Urinary bladder (tissue), 4 donors: ENCODE measurements around the gene CEP57. TPM values are rescaled to one million over a fixed set of nuclear protein-coding genes. Genes with fewer than 3 reads are reported as not detected.
"Not testable (repeated sequence)": the region's sequence is repeated elsewhere in the genome, so short reads cannot be mapped to it uniquely, and the experiment has no call there.

Experiments used
- DNase-seq: peaks from one replicate; pipeline ENCODE4 v3.0.0-alpha.2; 2015; ENCODE audit errors: extremely low spot score
- H3K27ac ChIP-seq: one replicate; pipeline ENCODE4 v1.5.1; 2013; ENCODE audit warnings: low read depth, mild to moderate bottlenecking, moderate library complexity
- H3K36me3 ChIP-seq: one replicate; pipeline ENCODE4 v1.6.1; 2013; ENCODE audit warnings: mild to moderate bottlenecking, moderate library complexity; ENCODE audit not compliant: insufficient read depth
- H3K4me1 ChIP-seq: one replicate; pipeline ENCODE4 v1.6.1; 2013; ENCODE audit warnings: mild to moderate bottlenecking, moderate library complexity; ENCODE audit not compliant: insufficient read depth
- H3K4me3 ChIP-seq: one replicate; pipeline ENCODE4 v1.5.1; 2013; ENCODE audit warnings: low read depth, low read length
- WGBS: extraction: QIAGEN DNeasy Blood & Tissue Kit; methylation state at CpG from one replicate; pipeline ENCODE4 v1.1.7; 2013; 5-methylcytosine and 5-hydroxymethylcytosine counted together
- polyA plus RNA-seq: library from polyadenylated mRNA; stranded (reverse); fragments of 200-250 nt; gene quantifications from one replicate; pipeline ENCODE4 v1.2.3, GENCODE V29; 2013
- total RNA-seq: library from RNA; depleted of rRNA; stranded (reverse); fragments of >200 nt; gene quantifications from one replicate; pipeline ENCODE4 v1.2.3, GENCODE V29; 2014
- donor health status: healthy with polysubstance abuse.
- donor health status: healthy.

Gene CEP57
- total and polyA plus RNA-seq, 2 donors: 21.5 to 106 TPM

DNA sequence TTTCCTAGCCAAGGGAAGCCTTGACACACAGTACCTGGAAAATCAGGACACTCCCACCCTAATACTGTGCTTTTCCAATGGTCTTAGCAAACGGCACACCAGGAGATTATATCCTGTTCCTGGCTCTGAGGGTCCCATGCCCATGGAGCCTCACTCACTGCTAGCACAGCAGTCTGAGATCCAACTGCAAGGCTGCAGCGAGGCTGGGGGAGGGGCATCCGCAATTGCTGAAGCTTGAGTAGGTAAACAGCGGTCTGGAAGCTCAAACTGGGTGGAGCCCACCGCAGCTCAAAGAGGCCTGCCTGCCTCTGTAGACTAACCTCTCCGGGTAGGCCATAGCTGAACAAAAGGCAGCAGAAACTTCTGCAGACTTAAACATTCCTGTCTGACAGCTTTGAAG lies 16.2 kb downstream of the CEP57 start:
- H3K27ac ChIP-seq, H3K36me3 ChIP-seq, H3K4me1 ChIP-seq, H3K4me3 ChIP-seq, DNase-seq: not testable (repeated sequence)
- WGBS: 97% methylated on average over 6 of the region's 6 CpGs

DNA sequence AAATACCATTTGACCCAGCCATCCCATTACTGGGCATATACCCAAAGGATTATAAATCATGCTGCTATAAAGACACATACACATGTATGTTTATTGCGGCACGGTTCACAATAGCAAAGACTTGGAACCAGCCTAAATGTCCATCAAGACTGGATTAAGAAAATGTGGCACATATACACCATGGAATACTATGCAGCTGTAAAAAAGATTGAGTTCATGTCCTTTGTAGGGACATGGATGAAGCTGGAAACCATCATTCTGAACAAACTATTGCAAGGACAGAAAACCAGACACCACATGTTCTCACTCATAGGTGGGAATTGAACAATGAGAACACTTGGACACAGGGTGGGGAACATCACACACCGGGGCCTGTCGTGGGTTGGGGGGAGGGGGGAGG lies 20.8 kb downstream of the CEP57 start:
- H3K36me3 ChIP-seq, H3K27ac ChIP-seq, H3K4me3 ChIP-seq, DNase-seq, H3K4me1 ChIP-seq: not testable (repeated sequence)
- 93% methylated on average over 4 of the region's 4 CpGs for WGBS

DNA sequence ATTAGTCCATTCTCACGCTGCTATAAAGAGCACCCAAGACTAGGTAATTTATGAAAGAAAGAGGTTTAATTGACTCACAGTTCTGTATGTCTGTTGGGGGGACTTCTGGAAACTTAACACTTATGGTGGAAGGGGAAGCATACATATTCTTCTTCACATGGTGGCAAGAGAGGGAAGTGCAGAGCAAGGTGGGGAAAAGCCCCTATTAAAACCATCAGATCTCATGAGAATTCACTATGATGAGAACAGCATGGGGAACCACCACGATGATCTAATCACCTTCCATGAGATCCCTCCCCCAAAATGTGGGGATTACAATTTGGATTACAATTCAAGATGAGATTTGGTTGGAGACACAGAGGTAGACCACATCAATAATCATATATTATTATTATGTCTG lies 25.7 kb downstream of the CEP57 start:
- no peaks in the 10 kb centered on the region for H3K4me1 ChIP-seq
- 96% methylated on average over 2 of the region's 2 CpGs for WGBS
- DNase-seq: no peak
- H3K36me3 ChIP-seq: peaks cover 3% of the 10 kb centered on the region
- H3K27ac ChIP-seq: no peak overlapping the region
- H3K4me3 ChIP-seq: no peak overlapping the region

DNA sequence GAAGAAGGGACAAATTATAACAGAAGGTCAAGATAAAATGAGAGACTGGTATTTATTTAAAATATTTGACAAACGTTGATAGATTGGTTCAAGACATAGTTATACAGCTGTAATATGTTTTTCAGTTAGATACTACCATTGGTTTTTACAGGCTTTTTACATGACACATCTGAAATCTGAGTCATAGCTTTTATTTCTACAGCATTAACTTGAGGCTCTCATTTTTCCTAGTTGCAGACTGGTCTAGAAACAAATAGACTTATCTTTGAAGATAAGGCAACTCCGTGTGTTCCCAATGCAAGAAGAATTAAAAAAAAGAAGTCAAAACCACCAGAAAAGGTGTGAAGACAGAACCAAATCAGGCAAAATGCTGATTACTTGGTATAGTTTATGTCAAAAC lies 31.3 kb downstream of the CEP57 start:
- WGBS: 49% methylated on average over 2 of the region's 2 CpGs
- H3K27ac ChIP-seq: no peak overlapping the region
- H3K4me1 ChIP-seq: no peaks in the 10 kb centered on the region
- no peak overlapping the region for H3K4me3 ChIP-seq
- DNase-seq: no peak
- H3K36me3 ChIP-seq: peaks cover 5% of the 10 kb centered on the region

DNA sequence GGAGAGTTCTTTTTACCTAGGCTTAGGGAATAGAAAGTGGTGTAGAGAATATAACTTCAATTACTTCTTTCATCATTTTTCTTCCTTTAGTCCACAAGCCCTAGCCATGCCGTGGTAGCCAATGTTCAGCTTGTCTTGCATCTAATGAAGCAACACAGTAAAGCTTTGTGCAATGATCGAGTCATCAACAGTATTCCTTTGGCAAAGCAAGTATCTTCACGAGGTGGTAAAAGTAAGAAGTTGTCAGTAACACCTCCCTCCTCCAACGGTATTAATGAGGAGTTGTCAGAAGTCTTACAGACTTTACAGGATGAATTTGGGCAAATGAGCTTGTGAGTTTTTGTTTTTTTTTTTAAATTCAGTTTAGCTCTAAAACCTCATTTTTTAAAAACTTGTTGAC lies 37.4 kb downstream of the CEP57 start:
- no peak overlapping the region for H3K4me3 ChIP-seq
- H3K36me3 ChIP-seq: peaks cover 10% of the 10 kb centered on the region
- 66% methylated on average over 4 of the region's 4 CpGs for WGBS
- no peaks in the 10 kb centered on the region for H3K4me1 ChIP-seq
- no peak overlapping the region for H3K27ac ChIP-seq
- DNase-seq: no peak

DNA sequence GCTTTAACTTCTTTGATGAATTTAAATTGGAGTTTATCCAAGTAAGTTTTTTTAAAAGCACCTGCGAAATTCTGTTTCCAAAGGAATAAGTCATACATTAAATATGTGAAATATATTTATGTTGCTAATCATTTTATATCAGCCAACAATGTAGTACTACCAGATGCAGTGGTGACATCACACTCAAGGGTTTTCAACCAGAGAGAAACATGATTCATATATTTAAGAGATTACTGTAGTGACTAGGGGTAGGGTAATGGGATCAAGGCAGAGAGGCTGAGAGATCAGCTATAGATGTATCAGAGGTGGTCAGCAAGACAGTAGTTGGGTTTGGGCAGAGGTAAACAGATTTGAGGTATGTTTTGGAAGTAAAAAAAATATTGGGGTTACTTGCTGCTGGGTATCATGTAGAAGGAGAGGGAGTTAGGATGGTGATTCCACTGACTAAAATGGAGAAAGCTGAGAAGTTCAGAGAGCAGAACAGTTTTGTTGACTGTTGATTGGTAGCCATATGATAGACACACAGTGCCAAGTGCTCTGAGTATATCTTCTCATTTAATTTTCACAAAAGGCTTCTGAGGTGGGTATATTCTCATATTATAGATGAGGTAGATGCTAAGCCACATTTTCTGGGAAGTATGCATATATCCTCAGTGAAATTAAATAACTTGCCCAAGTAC lies 39.4 kb downstream of the CEP57 start:
- WGBS: 92% methylated on average over 1 of the region's 1 CpG
- H3K4me3 ChIP-seq: no peak overlapping the region
- DNase-seq: no peak
- no peaks in the 10 kb centered on the region for H3K4me1 ChIP-seq
- H3K36me3 ChIP-seq: peaks cover 7% of the 10 kb centered on the region
- H3K27ac ChIP-seq: no peak overlapping the region

DNA sequence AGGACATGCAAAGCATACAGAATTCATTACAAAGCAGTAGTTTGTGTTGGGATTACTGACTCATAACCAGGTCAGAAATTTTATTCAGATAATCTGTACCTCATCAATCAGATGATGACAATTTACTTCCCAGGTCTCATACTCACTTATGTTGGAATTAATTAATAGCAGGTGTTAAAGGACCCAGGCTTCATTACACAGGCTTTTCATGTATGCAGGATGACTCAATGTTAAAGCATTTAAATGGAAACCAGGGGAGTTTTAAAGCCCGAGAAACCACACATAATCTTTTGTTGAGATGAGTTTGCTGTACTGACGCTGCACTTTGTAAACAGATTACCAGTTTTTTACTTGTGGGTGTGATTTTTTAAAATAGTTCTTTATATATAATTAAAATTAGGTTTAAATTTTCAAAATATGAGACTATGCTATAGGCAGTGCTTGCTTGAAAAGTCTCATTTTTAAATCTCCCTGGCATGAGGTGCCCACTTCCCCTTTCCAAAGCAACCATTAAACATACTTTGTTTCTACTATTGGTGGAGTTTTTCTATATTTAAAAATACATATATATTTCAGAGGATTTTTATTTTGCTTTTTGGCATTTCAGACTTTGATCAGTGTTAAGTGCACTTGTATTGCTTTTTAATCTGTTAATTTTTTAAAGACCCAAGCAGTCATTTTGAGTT lies 41.0 kb downstream of the CEP57 start:
- 70% methylated on average over 2 of the region's 2 CpGs for WGBS
- peaks cover 7% of the 10 kb centered on the region for H3K36me3 ChIP-seq
- no peak for DNase-seq
- H3K27ac ChIP-seq: no peak overlapping the region
- H3K4me1 ChIP-seq: no peaks in the 10 kb centered on the region
- no peak overlapping the region for H3K4me3 ChIP-seq

DNA sequence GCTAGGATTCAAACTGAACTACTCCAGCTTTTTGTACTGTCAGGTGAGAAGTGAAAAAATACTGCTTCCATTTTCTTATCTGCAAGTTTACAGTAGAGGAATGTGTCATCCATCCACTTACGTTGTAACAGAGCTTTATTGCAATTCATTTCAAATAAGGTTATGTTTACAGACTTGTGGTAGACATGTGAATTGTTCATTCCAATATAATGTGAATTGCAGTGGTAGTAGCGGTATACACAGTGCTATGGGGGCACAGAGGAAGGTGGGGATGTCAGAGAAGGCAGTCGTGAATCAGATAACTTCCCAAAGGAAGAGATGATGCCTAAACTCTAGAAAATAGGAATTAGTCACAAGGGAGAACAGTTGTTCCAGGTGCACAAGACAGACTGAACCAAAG lies 42.5 kb downstream of the CEP57 start:
- WGBS: 60% methylated on average over 3 of the region's 3 CpGs
- Histone ChIP-seq H3K4me1 (no peaks in the 10 kb centered on the region), H3K36me3 (peaks cover 7% of the 10 kb centered on the region), H3K4me3 (no peak overlapping the region), H3K27ac (no peak overlapping the region)
- no peak for DNase-seq

DNA sequence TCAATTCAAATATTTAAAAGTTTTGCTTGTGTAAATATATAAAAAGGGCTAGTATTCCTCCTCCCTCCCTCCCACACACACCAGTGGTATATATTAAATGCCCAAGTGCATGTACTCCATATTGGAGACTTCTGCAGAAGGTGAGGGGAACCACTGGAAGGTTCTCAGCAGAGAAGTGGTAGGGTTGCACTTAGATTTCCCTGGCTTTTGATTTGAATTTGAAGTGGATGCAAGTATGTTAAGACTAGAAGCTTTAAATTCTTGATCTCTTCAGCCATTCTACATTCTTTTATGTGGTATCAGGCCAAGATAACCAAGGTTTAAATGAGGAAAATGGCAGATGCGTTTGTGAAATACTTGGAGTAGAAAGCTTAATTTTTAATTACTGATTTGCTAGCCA lies 43.1 kb downstream of the CEP57 start:
- Histone ChIP-seq H3K36me3 (peaks cover 7% of the 10 kb centered on the region), H3K4me1 (no peaks in the 10 kb centered on the region), H3K4me3 (no peak overlapping the region), H3K27ac (no peak overlapping the region)
- WGBS: 39% methylated on average over 1 of the region's 1 CpG
- DNase-seq: no peak

DNA sequence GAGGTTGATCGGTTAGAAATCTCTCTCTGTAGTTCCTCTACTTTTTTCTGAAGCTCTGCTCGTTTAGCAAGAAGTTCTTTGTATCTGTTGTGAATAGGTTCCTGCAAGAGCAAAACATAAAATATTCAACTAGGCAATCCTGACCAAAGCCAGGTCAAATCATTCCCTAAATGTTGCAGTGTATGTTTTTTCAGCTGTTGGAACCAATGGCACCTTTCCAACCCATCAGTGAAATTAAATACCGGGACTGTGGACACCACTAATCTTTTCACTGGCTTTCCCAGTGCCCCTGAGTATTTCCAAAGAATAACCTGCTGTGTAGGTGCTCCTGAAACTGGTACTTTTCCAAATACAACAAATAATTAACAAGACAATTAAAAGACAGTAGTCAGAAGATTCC lies 45.1 kb downstream of the CEP57 start:
- H3K4me3 ChIP-seq: no peak overlapping the region
- DNase-seq: no peak
- WGBS: 56% methylated on average over 3 of the region's 3 CpGs

DNA sequence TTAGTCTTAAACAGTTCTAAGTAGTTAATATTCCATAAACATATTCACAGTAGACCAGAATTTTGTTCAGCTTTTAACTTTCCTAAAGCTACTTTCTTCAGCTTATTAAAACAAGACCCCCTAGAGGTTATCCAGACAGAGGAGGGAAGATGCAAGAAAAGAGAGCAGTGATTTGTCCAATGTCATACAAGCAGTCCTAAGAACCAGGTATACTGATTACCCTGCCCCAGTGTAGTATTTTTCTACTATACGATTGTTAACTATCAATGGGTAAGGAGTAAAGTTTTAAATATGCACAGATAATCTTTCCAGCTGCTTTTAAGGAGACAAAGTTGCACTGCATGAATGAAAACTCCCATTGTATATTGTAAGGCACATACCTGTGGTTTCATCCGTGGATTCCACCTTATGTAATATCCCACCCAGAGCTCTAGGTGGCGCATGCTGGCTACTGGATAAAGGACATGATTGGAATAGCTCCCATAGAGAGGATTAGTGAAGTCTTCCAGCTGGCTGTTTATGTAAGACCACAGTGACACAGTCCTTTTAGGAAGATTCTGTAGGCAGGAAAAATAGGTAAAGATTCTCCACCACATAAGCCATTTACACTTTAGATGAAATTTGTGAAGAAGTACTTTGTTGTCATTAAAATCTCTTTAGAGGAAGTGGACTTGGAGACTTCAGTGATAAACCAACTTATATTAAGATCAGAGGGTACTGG lies 45.6 kb downstream of the CEP57 start:
- WGBS: 14% methylated on average over 3 of the region's 3 CpGs
- no peak overlapping the region for H3K27ac ChIP-seq
- H3K4me3 ChIP-seq: no peak overlapping the region
- DNase-seq: peak; percentile 48
- no peaks in the 10 kb centered on the region for H3K4me1 ChIP-seq
- peaks cover 4% of the 10 kb centered on the region for H3K36me3 ChIP-seq

More for the DNA sequence above, 45.1 kb downstream of the CEP57 start:
- Histone ChIP-seq H3K4me1 (no peaks in the 10 kb centered on the region), H3K36me3 (peaks cover 4% of the 10 kb centered on the region), H3K27ac (no peak overlapping the region)

DNA sequence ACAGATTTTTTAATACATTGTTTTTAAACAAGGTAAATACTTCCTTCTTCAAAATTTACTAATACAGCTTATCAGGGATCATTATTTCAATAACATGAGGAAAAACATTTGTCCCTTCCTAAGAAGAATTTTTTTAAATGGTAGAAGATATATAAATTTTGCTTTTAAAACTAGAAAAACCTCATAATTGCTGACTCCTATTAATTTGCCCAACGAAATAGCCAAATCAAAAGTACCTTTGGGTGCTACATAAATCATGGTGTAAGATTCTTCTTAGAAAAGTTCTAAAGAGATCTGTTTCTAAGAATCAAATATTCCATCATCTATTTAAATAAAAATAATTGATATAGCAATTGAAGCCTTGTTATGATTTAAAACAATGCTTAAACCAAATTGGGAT lies 54.9 kb downstream of the CEP57 start:
- H3K4me3 ChIP-seq: no peak overlapping the region
- 96% methylated on average over 1 of the region's 1 CpG for WGBS
- no peak overlapping the region for H3K27ac ChIP-seq
- H3K36me3 ChIP-seq: peaks cover 6% of the 10 kb centered on the region
- H3K4me1 ChIP-seq: no peaks in the 10 kb centered on the region
- no peak for DNase-seq

DNA sequence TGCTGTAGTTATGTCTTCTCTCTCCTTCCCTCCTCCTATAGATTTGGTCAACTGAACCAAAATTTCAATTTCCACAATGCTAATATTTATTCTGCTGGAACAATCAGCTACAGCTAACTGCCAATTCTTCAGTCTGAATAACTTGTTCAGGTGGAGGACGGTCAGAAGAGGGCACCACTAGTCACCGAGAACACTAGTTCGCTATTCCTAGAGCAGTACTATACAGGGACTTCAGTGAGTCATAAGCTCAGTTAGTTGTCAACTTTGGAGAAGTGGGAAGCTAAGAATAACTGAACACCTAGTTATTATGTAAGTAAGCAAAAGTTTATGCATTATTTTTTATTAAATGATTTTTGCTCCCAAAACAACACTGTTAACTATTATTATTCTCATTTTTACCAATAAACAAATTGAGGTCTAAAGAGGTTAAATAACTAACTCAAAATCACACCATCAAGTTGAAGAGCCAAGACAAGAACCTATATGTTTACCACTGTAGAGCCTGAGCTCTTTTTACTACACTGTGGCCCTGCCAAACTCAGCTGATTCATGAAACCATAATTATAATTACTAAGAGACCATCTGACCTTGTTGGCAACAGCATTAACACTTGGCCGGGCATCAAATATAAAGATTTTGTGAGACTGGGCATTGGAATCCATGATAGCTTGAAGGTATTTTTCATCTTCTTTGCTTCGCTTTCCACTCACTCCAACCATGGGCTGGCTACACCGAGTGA lies 59.0 kb downstream of the CEP57 start:
- no peak for DNase-seq
- H3K4me1 ChIP-seq: no peaks in the 10 kb centered on the region
- WGBS: 65% methylated on average over 6 of the region's 6 CpGs
- peaks cover 6% of the 10 kb centered on the region for H3K36me3 ChIP-seq
- no peak overlapping the region for H3K4me3 ChIP-seq
- H3K27ac ChIP-seq: no peak overlapping the region
